HepG2 (cell line): ENCODE measurements around the gene CHCHD3. TPM values are rescaled to one million over a fixed set of nuclear protein-coding genes. Genes with fewer than 3 reads are reported as not detected.

ENCODE experiments used
- JUNB ChIP-seq: sonication (generic); formaldehyde crosslinking; IDR thresholded peaks from 2 replicates; pipeline ENCODE4 v1.8.0; 2022; ENCODE audit warnings: missing genetic modification reagents, mild to moderate bottlenecking, borderline replicate concordance
- NFIB ChIP-seq: sonication (generic); formaldehyde crosslinking; IDR thresholded peaks from 2 replicates; pipeline ENCODE4 v1.9.0; 2021; ENCODE audit warnings: missing genetic modification reagents, mild to moderate bottlenecking, borderline replicate concordance
- SMYD3 ChIP-seq: sonication (generic); formaldehyde crosslinking; IDR thresholded peaks from 2 replicates; pipeline ENCODE4 v1.8.1; 2023; ENCODE audit warnings: mild to moderate bottlenecking, missing genetic modification reagents
- SRSF1 ChIP-seq: fragments of 200-400 bp; formaldehyde crosslinking; optimal IDR thresholded peaks from 2 replicates; pipeline ENCODE3; 2017; ENCODE audit warnings: mild to moderate bottlenecking, low read depth, low read length, moderate library complexity
- STAT6 ChIP-seq: sonication (generic); formaldehyde crosslinking; IDR thresholded peaks from 2 replicates; pipeline ENCODE4 v1.4.0; 2020; ENCODE audit warnings: missing genetic modification reagents, mild to moderate bottlenecking, borderline replicate concordance
- THAP7 ChIP-seq: sonication (generic); formaldehyde crosslinking; IDR thresholded peaks from 2 replicates; pipeline ENCODE4 v1.8.1; 2023; ENCODE audit warnings: mild to moderate bottlenecking, missing genetic modification reagents
- ZHX1 ChIP-seq: sonication (generic); formaldehyde crosslinking; IDR thresholded peaks from 2 replicates; pipeline ENCODE4 v1.8.1; 2022; ENCODE audit warnings: low read depth, mild to moderate bottlenecking, missing genetic modification reagents
- ZNF205 ChIP-seq: IDR thresholded peaks from 2 replicates; pipeline ENCODE4 v1.6.1; 2018; ENCODE audit warnings: missing biosample characterization, missing genetic modification reagents
- ZNF562 ChIP-seq: sonication (generic); formaldehyde crosslinking; IDR thresholded peaks from 2 replicates; pipeline ENCODE4 v1.8.0; 2022; ENCODE audit warnings: missing genetic modification reagents, borderline replicate concordance
- ZNF768 ChIP-seq: sonication (generic); formaldehyde crosslinking; IDR thresholded peaks from 2 replicates; pipeline ENCODE4 v1.4.0; 2020; ENCODE audit warnings: missing genetic modification reagents
- polyA plus RNA-seq, 8 experiments: library from polyadenylated mRNA; depleted of rRNA in 3 of 8; stranded (reverse) in 7 of 8; unstranded in 1 of 8; fragments of >200 nt; fragmentation: Illumina TruSeq in 4 of 8; extraction: Trizol in 4 of 8; gene quantifications; 2 replicates each; pipeline versions ENCODE4 v1.2.1 to v1.2.3, GENCODE V29; 2011 to 2016; ENCODE audit warnings: low read depth in 4 of 8, missing spikeins in 1 of 8, mixed read lengths in 1 of 8; ENCODE audit not compliant: insufficient read depth in 1 of 8
- total RNA-seq, 5 experiments: library from RNA; depleted of rRNA; stranded (reverse); fragments of >200 nt; fragmentation: Illumina TruSeq; extraction: Trizol; gene quantifications; 2 replicates each; pipeline ENCODE4 v1.2.3, GENCODE V29; 2016; ENCODE audit warnings: low read depth in 1 of 5

The CHCHD3 gene
- total and polyA plus RNA-seq, 2 of the 13 experiments (the other 11 are each of a cell fraction or from before 2014, with no cell fraction given), result 32.7 to 86.8 TPM

GRCh38 chr7:133079296-133079695 lies 2.6 kb downstream of the CHCHD3 start (continued):
- TF ChIP-seq ZHX1 (CRISPR knock-in tag), result no peak
- no peak for TF ChIP-seq THAP7
- TF ChIP-seq ZNF768 (CRISPR knock-in tag), result no peak
- TF ChIP-seq JUNB, result no peak
- no peak for TF ChIP-seq NFIB (CRISPR knock-in tag)
- no peak for TF ChIP-seq ZNF562 (CRISPR knock-in tag)
- no peak for TF ChIP-seq STAT6 (CRISPR knock-in tag)
- no peak for TF ChIP-seq SRSF1
- TF ChIP-seq SMYD3 (CRISPR knock-in tag), result no peak
- no peak for TF ChIP-seq ZNF205 (CRISPR knock-in tag)
